ENCODE results near the gene TMX2.

Gene TMX2

DNA sequence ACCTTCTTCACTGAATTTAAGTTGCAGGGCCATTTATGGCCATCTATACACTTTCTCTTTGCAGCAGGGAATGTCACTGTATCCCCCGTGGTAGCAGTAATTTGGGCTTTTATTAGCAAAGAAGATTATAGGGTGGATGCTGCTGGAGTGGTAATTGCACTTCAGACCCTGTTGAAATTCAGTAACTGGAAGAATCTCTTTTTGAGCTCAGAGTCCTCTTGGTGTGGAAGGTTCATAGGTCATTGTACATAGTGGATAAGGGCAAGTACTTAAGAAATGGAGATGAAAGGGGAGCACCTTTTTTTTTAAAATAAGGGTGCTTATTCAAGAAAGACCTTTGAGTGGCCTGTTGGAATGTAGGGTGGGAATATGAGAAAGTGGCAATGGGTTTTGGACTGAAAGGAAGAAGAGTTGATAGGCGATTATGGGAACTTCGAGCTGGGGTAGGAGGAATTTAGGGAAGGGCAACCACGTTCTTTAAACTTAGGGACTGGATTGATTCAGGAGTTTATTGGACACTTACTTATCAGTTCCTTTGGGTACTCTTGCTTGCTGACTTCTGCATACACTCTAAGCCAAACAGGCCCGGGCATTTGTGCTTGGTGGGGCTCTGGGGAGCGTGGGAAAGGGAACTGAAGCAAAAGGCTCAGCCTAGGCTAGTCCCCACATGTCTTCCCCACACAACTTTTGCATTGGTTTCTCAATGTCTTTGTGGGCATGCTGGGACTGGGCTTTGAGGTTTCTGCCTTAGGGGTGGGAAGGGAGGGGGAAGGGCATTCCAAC is 75.7 kb downstream of the TMX2 start:
- H3K9me3 ChIP-seq (ENCODE audit: control insufficient read depth in 5 of 5, low read length in 5 of 5) = no peaks in the 10 kb centered on the region
- no peak overlapping the region for H3K9ac ChIP-seq (ENCODE audit: low read length in 5 of 5)
- peaks cover 0 to 12% (median 11%) of the 10 kb centered on the region in 5 donors for H3K36me3 ChIP-seq (ENCODE audit: control insufficient read depth in 5 of 5, insufficient read depth in 5 of 5, low read length in 5 of 5)
- H3K27ac ChIP-seq (ENCODE audit: low read depth, low read length) = no peak overlapping the region
- no peak overlapping the region for H3K4me3 ChIP-seq (ENCODE audit: low read depth in 1 of 5, low read length in 5 of 5)
- H3K27me3 ChIP-seq (ENCODE audit: control insufficient read depth in 5 of 5, insufficient read depth in 4 of 5, low read length in 5 of 5) = no peaks in the 10 kb centered on the region
- H3K4me1 ChIP-seq (ENCODE audit: control insufficient read depth in 5 of 5, insufficient read depth in 5 of 5, low read length in 5 of 5) = peaks cover 12 to 76% (median 37%) of the 10 kb centered on the region in 5 donors

- no peaks in the 10 kb centered on the region for H3K9me3 ChIP-seq (ENCODE audit: control insufficient read depth in 5 of 5, low read length in 5 of 5)
- H3K27ac ChIP-seq (ENCODE audit: low read depth, low read length) = no peak overlapping the region
- no peak overlapping the region for H3K9ac ChIP-seq (ENCODE audit: low read length in 5 of 5)
- no peaks in the 10 kb centered on the region for H3K27me3 ChIP-seq (ENCODE audit: control insufficient read depth in 5 of 5, insufficient read depth in 4 of 5, low read length in 5 of 5)
- no peak overlapping the region for H3K4me3 ChIP-seq (ENCODE audit: low read depth in 1 of 5, low read length in 5 of 5)
- H3K4me1 ChIP-seq (ENCODE audit: control insufficient read depth in 5 of 5, insufficient read depth in 5 of 5, low read length in 5 of 5) = peaks cover 14 to 81% (median 42%) of the 10 kb centered on the region in 5 donors
- H3K36me3 ChIP-seq (ENCODE audit: control insufficient read depth in 5 of 5, insufficient read depth in 5 of 5, low read length in 5 of 5) = peaks cover 0 to 15% (median 11%) of the 10 kb centered on the region in 5 donors
These were observed 76.3 kb downstream of the TMX2 start for GRCh38 chr11:57788703-57789088.

Data from subcutaneous abdominal adipose tissue (tissue), 5 donors.